Brain microvascular endothelial cell (primary cell): Measurements from ENCODE around the gene IL4R.

ENCODE experiments used
- DNase-seq: peaks from one replicate; pipeline ENCODE4 v3.0.0-alpha.2; 2020
- H3K27ac ChIP-seq: fragments of 250-450 bp; sonication (Bioruptor Pico); 2 replicates; pipeline ENCODE4 v1.5.1; 2020; ENCODE audit warnings: mild to moderate bottlenecking, moderate library complexity
- H3K27me3 ChIP-seq: fragments of 250-450 bp; sonication (Bioruptor Pico); replicated peaks from 2 replicates; pipeline ENCODE4 v1.5.1; 2020; ENCODE audit warnings: mild to moderate bottlenecking
- H3K36me3 ChIP-seq: fragments of 250-450 bp; sonication (Bioruptor Pico); replicated peaks from 2 replicates; pipeline ENCODE4 v1.5.1; 2020; ENCODE audit warnings: mild to moderate bottlenecking
- H3K4me3 ChIP-seq: 2 replicates; pipeline ENCODE4 v1.5.1; 2011; ENCODE audit warnings: low read depth, mild to moderate bottlenecking, control low read depth, low read length, moderate library complexity
- in situ Hi-C: cut with HindIII; loops from 2 replicates; pipeline ENCODE4 v1.10.0; 2017; ENCODE audit warnings: low sequenced_read_pairs, low pct_ligation_motif_present
- TF ChIP-seq, protein P1 (sequence below): IDR thresholded peaks from 2 replicates; pipeline ENCODE4 v1.5.1; 2011; ENCODE audit warnings: low read depth, mild to moderate bottlenecking, moderate library complexity, low read length, control low read depth, inconsistent platforms; ENCODE audit errors: missing control alignments

Gene IL4R

DNA sequence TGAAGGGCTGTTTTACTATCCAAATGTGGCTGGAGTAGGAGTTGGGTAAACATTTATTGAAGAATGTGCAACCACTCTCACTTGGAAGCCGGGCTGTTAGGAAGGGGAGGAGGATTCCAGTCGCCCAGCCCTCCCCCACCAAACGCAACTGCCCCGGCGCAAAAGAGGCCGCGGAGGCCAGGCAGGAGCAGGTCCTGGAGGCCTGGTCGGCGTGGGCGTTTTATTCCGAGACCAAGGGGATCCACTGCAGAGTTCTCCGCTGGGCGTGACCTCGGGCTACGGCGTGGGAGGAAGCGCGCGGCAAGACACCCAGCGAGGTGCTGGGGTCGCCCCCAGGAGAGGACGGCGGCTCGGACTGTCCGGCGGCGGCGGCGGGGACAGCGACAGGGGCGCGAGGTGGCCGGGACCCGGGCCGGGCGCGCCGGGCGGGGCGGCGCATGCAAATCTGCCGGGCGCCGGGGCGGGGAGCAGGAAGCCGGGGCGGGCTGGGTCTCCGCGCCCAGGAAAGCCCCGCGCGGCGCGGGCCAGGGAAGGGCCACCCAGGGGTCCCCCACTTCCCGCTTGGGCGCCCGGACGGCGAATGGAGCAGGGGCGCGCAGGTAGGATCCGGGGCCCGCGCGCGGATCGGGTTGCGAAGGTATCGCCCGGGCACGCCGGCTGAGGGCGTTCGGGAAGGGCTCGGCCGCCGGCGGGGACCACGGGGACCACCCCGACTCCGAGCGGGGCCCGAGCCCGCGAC lies at the start of gene IL4R:
Gene IL4R, plus strand, starts transcription at position 553 of the 739 bp plus-strand sequence. CDS start 26,230 bp downstream, outside the sequence.
- Histone ChIP-seq H3K27ac (peak within 1 kb of the TSS; percentile 98), H3K36me3 (no peaks in the 10 kb centered on the region), H3K4me3 (peak within 1 kb of the TSS; percentile 85), H3K27me3 (no peaks in the 10 kb centered on the region)
- in situ Hi-C loops, result no loop called here
- DNase-seq, result peak; percentile 80
- TF ChIP-seq, protein P1, sequence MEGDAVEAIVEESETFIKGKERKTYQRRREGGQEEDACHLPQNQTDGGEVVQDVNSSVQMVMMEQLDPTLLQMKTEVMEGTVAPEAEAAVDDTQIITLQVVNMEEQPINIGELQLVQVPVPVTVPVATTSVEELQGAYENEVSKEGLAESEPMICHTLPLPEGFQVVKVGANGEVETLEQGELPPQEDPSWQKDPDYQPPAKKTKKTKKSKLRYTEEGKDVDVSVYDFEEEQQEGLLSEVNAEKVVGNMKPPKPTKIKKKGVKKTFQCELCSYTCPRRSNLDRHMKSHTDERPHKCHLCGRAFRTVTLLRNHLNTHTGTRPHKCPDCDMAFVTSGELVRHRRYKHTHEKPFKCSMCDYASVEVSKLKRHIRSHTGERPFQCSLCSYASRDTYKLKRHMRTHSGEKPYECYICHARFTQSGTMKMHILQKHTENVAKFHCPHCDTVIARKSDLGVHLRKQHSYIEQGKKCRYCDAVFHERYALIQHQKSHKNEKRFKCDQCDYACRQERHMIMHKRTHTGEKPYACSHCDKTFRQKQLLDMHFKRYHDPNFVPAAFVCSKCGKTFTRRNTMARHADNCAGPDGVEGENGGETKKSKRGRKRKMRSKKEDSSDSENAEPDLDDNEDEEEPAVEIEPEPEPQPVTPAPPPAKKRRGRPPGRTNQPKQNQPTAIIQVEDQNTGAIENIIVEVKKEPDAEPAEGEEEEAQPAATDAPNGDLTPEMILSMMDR, result no peak

DNA sequence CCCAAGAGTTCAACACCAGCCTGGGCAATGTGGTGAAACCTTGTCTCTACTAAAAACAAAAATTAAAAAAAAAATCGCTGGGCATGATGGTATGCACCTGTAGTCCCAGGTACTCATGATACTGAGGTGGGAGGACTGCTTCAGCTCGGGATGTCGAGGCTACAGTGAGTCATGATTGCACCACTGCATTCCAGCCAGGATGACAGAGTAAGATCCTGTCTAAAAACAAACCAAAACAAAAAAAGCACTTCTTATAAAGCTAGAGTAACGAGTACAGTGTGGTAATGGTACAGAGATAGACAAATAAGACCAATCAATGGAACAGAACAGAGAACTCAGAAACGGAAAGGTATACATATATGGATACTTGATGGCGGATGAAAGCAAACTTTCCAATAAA lies 49.6 kb upstream of the IL4R start:
- H3K27me3 ChIP-seq, result no peaks in the 10 kb centered on the region
- TF ChIP-seq, protein P1, result no peak
- H3K27ac ChIP-seq, result peak overlapping the region; percentile 58
- DNase-seq, result peak; percentile 81
- H3K36me3 ChIP-seq, result no peaks in the 10 kb centered on the region
- in situ Hi-C loops, result no loop called here
- H3K4me3 ChIP-seq, result no peak overlapping the region

DNA sequence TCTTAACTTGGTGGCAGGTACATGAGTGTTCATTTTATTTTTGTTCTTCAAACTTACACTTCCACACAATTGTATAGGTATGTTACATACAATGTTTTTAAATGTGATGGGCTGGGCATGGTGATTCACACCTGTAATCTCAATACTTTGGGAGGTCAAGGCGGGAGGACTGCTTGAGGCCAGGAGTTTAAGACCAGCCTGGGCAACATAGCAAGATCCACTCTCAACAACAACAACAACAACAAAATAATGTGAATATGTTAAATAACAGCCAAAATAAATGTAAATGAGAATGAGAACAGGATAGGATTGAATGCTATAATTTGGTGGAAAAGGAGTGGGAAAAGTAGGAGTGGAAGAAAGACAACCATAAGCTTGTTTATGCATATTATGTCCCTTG lies 47.8 kb upstream of the IL4R start:
- Histone ChIP-seq H3K4me3 (no peak overlapping the region), H3K27me3 (no peaks in the 10 kb centered on the region), H3K27ac (no peak overlapping the region), H3K36me3 (no peaks in the 10 kb centered on the region)
- DNase-seq, result no peak
- TF ChIP-seq, protein P1, result no peak
- in situ Hi-C loops, result no loop called here

DNA sequence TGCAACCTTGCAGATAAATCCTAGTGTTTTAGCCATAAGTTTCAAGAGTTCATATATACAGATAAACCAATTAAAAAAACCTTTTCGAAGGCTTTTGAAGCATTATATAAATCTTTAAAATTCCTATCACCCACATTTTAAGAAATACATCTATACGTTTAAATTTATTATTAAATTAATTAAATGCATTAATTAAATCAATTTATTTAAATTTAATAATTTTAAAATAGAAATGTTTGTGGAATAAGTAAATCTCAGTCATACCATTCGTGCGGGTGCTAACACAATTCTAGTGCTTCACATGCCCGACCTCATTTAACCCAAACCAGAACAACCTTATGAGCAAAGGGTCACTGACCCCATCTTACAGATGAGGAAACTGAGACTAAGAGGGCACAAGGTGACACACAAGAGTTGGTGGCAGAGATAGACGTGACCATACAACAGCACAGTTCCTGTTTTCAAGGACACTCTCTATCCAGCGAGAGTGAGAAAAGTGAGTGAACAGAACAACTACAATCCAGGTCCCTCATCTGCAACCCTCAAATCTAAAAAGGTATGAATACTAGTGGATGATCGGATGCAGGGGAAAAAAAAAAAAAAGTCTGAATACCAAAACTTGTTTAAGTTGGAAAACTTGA lies 46.6 kb upstream of the IL4R start:
- TF ChIP-seq, protein P1, result no peak
- Histone ChIP-seq H3K27me3 (no peaks in the 10 kb centered on the region), H3K36me3 (no peaks in the 10 kb centered on the region), H3K27ac (no peak overlapping the region), H3K4me3 (no peak overlapping the region)
- in situ Hi-C loops, result no loop called here
- DNase-seq, result no peak

DNA sequence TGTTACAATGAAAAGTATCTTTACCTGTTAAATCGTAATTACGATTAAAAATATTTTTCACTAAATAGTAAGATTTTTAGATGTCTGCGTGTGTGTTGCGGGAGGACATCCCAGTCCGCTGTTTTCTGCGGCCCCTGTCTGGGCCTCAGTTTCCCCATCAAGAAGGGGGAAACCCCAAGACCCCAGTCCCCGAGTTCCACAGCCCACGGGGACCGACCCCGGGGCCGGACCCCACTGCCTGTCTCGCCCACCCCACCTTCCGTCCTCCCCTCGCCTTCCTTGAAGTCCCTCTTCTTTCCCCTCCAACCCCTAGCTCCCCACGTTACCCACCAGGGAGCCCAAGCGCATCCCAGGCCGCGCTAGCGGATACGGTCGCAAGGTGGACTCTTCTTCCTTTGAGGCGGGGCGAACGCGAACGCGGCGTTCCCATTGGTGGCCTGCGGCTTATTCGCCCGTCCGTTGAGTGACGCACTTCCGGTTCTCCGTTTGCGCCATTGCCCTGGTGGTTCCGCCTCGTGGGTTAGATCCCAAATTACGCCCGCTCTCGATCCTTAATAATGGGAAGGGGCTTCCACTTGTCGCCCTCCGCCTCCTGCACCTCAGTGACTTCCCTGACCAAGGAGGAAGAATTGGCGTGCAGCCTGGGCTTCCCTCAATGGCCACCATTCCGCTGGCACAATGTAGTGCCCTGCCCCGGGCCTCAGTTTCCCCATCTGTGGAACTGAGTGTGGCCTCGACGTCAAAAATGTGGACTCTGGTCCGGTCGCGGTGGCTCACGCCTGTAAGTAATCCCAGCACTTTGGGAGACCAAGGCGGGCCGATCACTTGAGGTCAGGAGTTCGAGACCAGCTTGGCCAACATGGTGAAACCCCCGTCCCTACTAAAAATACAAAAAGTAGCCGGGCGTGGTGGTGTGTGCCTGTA lies 45.1 kb upstream of the IL4R start, which contains the start of gene NSMCE1:
Gene NSMCE1, minus strand, starts transcription at position 397 of the 924 bp plus-strand sequence. CDS start 11,202 bp downstream, outside the sequence.
- Histone ChIP-seq H3K36me3 (no peaks in the 10 kb centered on the region), H3K27me3 (no peaks in the 10 kb centered on the region), H3K27ac (peak within 1 kb of the TSS; percentile 74), H3K4me3 (peak within 1 kb of the TSS; percentile 81)
- in situ Hi-C loops, result no loop called here
- DNase-seq, result peak; percentile 96
- TF ChIP-seq, protein P1, result peak; percentile 40
